ENCODE measurements around the gene NFIX. TPM values are rescaled to one million over a fixed set of nuclear protein-coding genes. Genes with fewer than 3 reads are reported as not detected.
A peak's percentile ranks its signal among the peaks of the same experiment; 100 is the strongest.

NFIX gene
- total RNA-seq, 4 donors from 2014 or later: 25.4 to 53.1 (median 29.3) TPM

GRCh38 chr19:13091400-13092157 lies 96.3 kb downstream of the NFIX start:
- intact Hi-C loops (cut with DNase I; ENCODE audit: low total_unique reads) (loop anchor here (2.0 to 10.0 kb wide), 2 partner anchors 113 to 207 kb away; partner anchors contain the start of genes DNASE2 and KLF1), in situ Hi-C loops (cut with MboI; ENCODE audit: low pct_ligation_motif_present in 1 of 4, low pct_unique_long_range_greater_than_20kb in 1 of 4, low sequenced_read_pairs in 3 of 4) (loop anchor here in 2 of 4 donors (5.0 to 25.0 kb wide), 2 partner anchors 104 to 114 kb away; partner anchors contain the start of gene NFIX (in 1 of the 2))
- WGBS, 2 donors (ENCODE audit: low coverage in 1 of 2): 30 to 61% methylated on average over 2 to 25 of the region's 25 CpGs
- peak overlapping the region; percentile 61 to 92 (median 90) for H3K27ac ChIP-seq
- DNase-seq: no peak
- H3K27me3 ChIP-seq: no peaks in the 10 kb centered on the region
- no peaks in the 10 kb centered on the region for H3K9me3 ChIP-seq
- TF ChIP-seq POLR2A (IDR thresholded peaks at IDR 0.05): no peak
- no peak for TF ChIP-seq POLR2AphosphoS5 (IDR thresholded peaks at IDR 0.05)
- TF ChIP-seq CTCF (IDR thresholded peaks at IDR 0.05): no peak
- TF ChIP-seq EP300 (IDR thresholded peaks at IDR 0.05; ENCODE audit: low read depth): no peak
- no peak overlapping the region for H3K4me3 ChIP-seq
- H3K4me1 ChIP-seq: peaks cover 19 to 55% (median 37%) of the 10 kb centered on the region in 4 donors
- no peaks in the 10 kb centered on the region for H3K36me3 ChIP-seq

DNA sequence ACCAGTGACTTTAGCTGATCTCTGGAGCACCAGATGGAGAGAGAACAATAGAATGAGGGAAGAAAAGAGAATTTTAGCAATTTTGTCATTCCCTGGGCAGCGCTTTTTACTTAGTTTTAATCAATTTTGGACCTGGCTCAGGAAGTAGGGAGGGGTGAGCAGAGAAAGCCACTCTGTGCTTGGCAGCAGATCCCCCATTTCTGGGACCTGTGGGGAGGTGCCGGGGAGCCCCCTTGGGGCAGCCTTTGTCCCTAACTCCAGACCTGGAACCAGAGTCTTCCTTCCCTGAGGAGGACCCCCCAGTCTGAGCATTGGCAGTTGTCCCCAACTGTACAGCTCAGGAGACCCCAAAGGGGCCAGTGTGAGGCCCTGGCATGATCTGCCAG lies 96.9 kb downstream of the NFIX start:
- Histone ChIP-seq H3K4me1 (peaks cover 19 to 55% (median 38%) of the 10 kb centered on the region in 4 donors), H3K4me3 (no peak overlapping the region), H3K27ac (peak overlapping the region; percentile 61 to 92 (median 90)), H3K36me3 (no peaks in the 10 kb centered on the region), H3K27me3 (no peaks in the 10 kb centered on the region), H3K9me3 (no peaks in the 10 kb centered on the region)
- TF ChIP-seq EP300 (IDR thresholded peaks at IDR 0.05; ENCODE audit: low read depth) (no peak), POLR2A (IDR thresholded peaks at IDR 0.05) (no peak), CTCF (IDR thresholded peaks at IDR 0.05) (no peak), POLR2AphosphoS5 (IDR thresholded peaks at IDR 0.05) (no peak)
- 82 to 100% methylated on average over 1 to 2 of the region's 2 CpGs for WGBS, 2 donors (ENCODE audit: low coverage in 1 of 2)
- DNase-seq: no peak
- in situ Hi-C loops (cut with MboI; ENCODE audit: low pct_ligation_motif_present in 1 of 4, low pct_unique_long_range_greater_than_20kb in 1 of 4, low sequenced_read_pairs in 3 of 4) (loop anchor here in 2 of 4 donors (5.0 to 25.0 kb wide), 2 partner anchors 105 to 115 kb away; partner anchors contain the start of gene NFIX (in 1 of the 2)), intact Hi-C loops (cut with DNase I; ENCODE audit: low total_unique reads) (loop anchor here (2.0 to 10.0 kb wide), 2 partner anchors 113 to 207 kb away; partner anchors contain the start of genes DNASE2 and KLF1)

DNA sequence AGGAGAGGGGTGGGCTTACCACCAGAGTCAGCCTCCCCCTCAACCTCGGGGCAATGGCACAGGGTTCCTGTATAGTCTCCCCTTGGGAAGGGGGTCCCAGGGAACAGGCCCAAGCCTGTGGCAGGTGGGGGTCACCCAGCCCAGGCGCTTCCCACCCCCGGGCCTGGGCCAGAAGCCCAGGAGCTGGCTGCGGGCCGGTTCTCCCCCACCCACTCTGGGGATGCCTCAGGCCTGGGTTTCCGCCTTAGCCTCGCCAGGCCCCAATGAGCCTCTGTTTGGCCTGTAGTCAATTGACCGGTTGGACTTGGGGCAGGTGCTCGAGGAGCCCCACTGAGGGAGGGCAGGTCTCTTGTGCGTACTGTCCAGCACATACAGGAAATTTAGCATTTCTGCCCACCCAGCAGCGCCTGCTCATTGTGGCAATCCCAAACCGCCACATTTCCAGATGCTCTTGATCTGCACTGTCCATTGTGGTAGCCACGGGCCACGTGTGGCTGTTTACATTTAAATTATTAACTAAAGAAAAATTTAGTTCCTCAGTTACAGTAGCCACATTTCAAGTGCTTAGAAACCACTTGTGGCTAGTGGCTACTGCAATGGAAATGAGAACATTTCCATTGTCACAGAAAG lies 97.4 kb downstream of the NFIX start:
- in situ Hi-C loops (cut with MboI; ENCODE audit: low pct_ligation_motif_present in 1 of 4, low pct_unique_long_range_greater_than_20kb in 1 of 4, low sequenced_read_pairs in 3 of 4): loop anchor here in 2 of 4 donors (5.0 to 25.0 kb wide), 2 partner anchors 105 to 115 kb away; partner anchors contain the start of gene NFIX (in 1 of the 2)
- no peak for DNase-seq
- 48% methylated on average over 14 of the region's 14 CpGs; no CpG with 5 or more reads in 1 of the 2 donors for WGBS, 2 donors (ENCODE audit: low coverage in 1 of 2)
- H3K4me1 ChIP-seq: peaks cover 24 to 60% (median 43%) of the 10 kb centered on the region in 4 donors
- intact Hi-C loops (cut with DNase I; ENCODE audit: low total_unique reads): loop anchor here (2.0 to 10.0 kb wide), 2 partner anchors 114 to 208 kb away; partner anchors contain the start of genes DNASE2 and KLF1
- no peaks in the 10 kb centered on the region for H3K36me3 ChIP-seq
- TF ChIP-seq POLR2AphosphoS5 (IDR thresholded peaks at IDR 0.05): no peak
- TF ChIP-seq EP300 (IDR thresholded peaks at IDR 0.05; ENCODE audit: low read depth): no peak
- no peak for TF ChIP-seq CTCF (IDR thresholded peaks at IDR 0.05)
- H3K9me3 ChIP-seq: no peaks in the 10 kb centered on the region
- H3K27me3 ChIP-seq: no peaks in the 10 kb centered on the region
- H3K4me3 ChIP-seq: no peak overlapping the region
- H3K27ac ChIP-seq: peak overlapping the region; percentile 61 to 92 (median 90)
